ENCODE results near the gene P2RX2. TPM values are rescaled to one million over a fixed set of nuclear protein-coding genes. Genes with fewer than 3 reads are reported as not detected.

Gene P2RX2
- polyA plus RNA-seq, 4 donors, result 0.64 to 1.8 (median 1.5) TPM

DNA sequence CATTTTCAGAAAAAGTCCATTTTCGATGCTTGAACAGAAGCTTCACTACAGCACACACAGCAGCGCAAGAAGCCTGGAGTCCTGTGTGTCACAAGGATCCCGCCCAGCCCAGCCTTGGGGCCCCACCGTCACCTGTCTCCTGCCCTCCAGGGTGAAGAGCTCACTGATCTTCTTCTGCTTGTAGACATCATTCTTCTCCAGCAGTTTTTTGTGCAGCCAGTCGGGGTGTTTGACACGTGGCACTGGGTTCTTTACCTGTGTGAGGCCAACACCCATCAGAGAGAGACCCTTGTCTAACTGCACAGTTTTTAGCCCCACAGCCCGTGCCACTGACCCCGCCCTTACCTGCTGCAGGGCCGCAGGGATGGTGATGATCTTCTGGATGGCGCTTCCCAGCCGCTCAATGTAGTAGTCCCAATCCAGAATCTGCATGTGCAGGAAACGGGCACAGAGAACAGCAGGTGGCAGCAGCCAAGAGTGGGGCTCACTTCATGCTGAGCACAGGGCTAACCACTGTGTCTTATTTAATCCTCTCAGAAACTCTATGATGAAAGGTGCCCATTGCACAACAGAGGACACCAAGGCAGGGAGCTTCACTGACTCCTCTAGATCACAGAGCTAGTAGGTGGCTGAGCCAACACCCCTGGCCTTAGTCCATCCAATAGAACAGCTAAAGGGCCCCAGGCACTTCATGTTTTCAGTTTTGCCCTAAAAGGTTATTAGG lies 38.6 kb downstream of the P2RX2 start:
- no peak for DNase-seq (ENCODE audit: low read depth in 4 of 4, low spot score in 3 of 4)

DNA sequence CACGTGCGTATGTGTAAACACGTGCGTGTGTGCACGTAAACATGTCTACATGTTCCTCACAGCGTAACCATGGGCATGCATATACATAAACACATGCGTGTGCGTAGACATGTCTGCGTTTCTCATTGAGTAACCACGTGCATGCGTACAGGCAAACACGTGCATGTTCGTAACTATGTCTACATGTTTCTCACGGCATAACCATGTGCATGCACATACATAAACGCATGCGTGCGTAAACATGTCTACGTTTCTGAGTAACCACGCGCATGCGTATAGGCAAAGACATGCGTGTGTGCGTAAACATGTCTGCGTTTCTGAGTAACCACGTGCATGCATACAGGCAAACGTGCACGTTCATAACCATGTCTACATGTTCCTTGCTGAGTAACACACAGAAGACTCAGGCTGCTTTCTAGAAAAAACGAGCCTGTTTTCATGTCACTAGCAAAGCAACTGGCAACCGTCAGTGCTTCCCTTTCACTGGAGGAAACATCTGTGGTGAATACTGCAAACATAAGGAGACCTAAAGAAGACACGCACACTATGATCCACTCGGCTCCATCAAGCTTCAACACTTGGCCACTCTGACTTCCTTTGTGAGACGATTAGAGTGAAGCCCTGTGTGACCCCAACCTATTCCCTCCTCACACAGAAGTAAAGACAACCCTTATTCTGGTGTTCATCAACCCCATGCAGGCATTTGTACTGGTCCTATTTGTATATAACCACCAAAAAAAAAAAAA lies 39.7 kb downstream of the P2RX2 start:
- no peak for DNase-seq (ENCODE audit: low read depth in 4 of 4, low spot score in 3 of 4)

DNA sequence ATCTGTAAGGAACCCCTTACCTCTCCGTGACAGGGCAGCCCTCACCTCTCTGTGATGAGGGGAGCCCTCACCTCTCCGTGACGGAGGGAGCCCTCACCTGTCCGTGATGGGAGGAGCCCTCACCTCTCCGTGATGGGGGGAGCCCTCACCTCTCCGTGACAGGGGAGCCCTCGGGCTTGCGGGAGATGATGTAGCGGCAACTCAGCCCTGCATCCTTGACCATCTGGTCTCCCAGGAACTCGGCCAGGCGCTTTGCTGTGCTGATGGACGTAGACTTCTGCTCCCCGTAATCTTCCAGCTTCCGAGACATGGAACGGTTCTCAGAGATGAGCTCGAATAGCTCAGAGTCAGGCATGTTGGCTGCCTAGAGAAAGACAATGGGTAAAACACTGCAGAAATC lies 40.6 kb downstream of the P2RX2 start:
- DNase-seq (ENCODE audit: low read depth in 4 of 4, low spot score in 3 of 4), result no peak

DNA sequence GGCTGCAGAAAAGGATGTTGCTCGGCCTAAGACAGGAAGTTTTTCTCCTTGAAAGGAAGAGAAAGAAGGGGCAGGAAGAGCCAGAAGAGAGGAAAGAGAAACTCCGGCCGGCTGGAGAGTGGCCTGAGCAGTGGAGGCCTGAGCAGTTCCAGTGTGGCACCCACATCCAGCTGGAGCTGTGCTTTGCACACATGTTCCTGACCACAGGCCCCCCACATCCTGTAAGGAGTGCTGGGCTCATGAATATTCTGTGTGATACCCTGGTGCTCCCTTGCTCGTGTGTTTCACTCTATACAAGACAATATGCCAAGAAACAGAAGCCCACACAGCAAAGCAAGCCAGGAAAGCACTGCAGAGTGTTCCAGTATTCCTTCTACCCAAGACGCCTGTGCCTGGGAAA lies 41.5 kb downstream of the P2RX2 start:
- no peak for DNase-seq (ENCODE audit: low read depth in 4 of 4, low spot score in 3 of 4)

DNA sequence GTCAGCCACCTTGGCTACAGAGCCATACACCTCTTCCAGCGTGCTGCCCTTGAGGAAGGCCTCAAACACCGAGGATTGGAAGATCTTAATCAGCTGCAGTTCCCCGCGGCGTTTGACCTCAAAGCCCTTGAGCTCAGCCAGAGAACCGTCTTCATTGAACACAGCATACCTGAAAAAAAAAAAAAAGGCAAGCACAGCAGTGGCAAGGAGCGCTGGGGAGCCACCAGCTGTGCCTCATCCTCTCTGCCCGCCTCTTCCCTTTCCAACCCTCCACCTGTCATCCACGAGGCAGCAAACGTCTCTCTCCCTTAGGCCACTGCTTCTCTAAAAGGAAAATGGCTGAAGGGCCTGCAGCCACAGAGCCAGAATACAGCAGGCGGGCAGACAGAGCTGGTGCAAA lies 42.4 kb downstream of the P2RX2 start:
- DNase-seq (ENCODE audit: low read depth in 4 of 4, low spot score in 3 of 4), result no peak

DNA sequence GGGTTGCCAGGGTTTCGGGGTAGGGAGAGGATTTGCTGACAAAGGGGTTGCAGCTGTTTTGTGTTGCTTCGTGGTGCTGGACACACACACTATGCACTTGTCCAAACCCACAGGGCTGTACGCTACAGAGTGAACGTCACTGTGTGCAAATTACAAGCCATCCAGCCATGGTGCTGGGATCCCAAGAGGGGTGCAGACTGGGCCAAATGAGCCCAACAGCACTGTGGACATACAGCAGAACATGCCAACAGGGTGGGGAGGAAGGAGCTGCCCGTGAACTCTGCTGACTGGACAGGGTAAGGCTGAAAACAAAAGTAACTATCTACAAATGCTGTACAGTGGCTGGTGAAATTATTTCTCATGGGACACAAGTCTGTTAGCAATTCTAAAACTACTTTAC lies 43.4 kb downstream of the P2RX2 start:
- DNase-seq (ENCODE audit: low read depth in 4 of 4, low spot score in 3 of 4), result no peak

DNA sequence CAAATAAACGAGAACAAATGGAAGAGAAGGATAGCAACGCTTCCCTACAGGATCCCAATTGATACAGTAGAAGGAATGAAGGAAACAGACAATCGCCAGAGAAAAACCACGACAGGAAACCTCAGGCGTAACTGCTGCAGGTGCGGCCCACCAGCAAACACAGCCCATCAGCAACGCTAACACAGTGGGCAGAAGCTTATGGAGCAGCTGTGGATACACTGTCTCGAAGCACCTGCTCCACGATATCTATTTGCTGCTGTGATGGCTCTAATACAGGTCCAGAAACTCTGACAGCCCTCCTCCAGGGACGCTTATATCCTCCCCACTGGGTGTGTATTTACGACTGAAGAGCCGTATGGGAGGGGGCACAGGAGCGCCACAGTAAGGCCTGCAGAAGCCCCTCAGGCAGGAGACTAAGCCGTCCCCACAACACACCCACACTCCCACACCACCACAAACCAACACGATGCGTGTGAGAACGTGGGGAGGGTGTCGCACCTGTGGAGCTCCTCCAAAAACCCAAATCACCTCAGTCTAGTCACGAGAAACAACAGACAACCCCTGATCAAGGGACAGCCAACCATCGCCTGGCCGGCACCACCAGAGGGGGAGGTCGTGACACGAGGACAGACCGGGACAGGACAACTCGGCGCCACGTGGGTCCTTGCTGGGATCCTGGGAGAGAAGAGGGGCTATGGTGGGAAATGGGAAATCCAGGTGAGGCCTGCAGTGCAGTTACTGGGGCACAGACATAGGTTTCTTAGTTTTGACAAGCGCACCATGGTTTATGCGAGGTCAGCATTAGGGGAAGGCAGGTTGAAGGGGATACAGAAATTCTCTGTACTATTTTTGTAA lies 44.6 kb downstream of the P2RX2 start:
- DNase-seq (ENCODE audit: low read depth in 4 of 4, low spot score in 3 of 4), result no peak

DNA sequence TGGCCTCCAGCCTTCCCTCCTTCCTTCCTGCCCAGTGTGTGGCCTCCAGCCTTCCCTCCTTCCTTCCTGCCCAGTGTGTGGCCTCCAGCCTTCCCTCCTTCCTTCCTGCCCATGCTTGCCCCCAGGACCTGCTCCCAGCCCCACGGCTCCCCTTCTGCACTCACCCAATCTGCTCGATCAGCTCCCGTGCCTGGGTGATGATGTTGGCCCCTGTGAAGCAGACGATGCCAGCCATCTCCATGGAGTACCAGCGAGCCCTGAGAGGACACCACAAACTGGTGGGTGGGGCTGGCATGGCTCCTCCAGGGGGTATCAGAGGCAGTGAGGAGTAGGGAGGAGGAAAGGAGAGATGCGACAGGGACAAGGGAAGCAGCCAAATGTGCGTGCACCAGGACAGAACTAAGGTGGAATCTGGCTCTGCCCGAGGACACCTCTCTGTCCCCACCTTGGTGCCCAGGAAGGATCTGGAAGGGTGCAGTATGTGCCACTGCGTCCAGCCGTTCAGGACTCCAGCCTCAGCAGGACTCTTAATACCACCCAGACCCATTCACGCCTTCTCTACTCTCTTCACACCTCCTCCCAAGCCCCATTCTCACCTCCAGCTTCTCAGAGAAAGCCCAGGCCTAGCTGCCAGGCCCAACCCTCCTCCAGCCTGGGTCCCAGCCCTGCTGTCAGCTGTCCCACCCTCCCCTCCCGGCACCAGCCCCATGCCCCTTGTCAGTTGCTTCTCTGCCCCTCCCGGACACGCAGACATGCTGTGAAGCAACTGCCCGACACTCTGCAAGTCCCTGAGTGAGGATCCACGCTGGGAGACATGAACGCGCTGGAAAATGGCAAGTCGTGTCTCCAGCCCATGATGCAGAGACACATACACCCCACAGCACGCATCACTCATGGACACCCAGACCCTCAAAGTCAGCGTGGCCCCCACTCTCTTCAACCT lies 45.9 kb downstream of the P2RX2 start:
- DNase-seq (ENCODE audit: low read depth in 4 of 4, low spot score in 3 of 4), result no peak

DNA sequence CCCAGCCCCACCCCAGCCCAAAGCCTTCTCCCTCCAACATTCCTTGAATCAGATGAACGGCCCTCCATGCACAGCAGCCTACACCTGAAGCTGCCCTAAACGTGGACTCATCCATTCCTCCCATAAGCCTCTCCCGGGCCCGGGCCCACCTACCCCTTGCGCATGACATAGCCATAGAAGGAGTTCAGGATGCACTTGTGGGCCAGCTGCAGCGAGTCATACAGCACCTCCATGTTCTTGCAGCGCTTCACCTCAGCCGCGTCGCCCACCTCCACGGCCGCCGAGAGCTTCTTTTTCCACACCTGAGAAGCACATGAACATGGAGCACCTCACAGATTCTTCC lies 46.5 kb downstream of the P2RX2 start:
- no peak for DNase-seq (ENCODE audit: low read depth in 4 of 4, low spot score in 3 of 4)

DNA sequence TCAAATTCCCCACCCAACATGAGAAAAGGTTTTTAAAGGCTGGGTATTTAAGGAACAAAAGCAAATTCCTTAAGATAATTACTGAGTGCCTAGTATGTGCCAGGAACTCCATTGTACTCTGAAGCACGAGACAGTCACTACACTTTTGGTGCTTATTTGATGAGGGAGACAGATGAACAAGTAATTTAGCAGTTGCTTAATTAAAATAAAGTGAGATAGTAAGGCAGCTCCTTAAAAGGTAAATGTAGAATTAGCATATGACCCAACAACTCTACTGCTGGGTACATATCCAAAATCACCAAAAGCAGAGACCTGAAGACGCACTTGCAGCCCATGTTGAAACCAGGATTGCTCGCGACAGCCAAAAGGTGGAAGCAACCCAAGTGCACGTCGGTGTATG lies 47.2 kb downstream of the P2RX2 start:
- DNase-seq (ENCODE audit: low read depth in 4 of 4, low spot score in 3 of 4), result no peak

DNA sequence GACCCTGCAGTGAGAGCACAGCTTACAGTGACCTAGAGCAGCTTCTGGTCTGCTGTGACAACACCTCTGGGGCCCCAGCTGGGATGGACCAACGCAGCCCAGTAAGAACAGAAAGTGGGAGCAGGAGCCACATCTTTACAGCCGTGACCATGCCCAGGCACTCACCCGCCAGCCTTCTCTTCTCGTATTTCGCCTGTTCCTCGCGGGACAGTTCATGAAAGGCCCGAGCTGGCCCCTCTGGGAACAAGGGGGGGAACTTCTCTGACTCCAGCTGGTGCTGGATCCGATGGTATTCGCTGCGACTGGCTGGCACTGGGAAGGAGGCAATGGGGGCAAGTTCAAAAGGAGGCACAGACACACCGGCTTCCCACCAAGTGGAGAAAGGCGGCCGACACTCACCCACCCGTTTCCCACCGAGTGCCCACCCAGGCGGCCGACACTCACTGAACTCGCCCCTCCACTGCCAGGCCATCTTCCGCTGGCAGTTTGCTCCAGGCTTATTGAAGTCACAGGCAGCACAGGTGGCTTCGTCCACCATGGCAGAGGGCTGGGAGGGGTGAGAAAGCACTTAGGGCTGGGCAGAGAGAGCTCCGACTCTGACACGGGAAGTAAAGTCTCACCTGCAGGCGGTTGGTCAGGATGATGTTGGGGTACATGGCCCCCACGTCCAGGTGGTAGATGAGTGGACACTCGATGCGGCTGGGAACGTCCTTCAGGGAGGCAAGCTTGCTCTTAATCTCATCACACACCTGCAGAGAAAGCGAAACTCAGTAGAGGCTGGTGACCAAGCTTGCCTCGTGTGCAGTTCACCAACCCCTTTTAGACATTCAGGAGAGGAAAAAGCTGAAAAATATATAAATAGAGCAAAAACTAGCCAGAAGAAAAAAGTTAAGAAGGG lies 49.9 kb downstream of the P2RX2 start:
- no peak for DNase-seq (ENCODE audit: low read depth in 4 of 4, low spot score in 3 of 4)

DNA sequence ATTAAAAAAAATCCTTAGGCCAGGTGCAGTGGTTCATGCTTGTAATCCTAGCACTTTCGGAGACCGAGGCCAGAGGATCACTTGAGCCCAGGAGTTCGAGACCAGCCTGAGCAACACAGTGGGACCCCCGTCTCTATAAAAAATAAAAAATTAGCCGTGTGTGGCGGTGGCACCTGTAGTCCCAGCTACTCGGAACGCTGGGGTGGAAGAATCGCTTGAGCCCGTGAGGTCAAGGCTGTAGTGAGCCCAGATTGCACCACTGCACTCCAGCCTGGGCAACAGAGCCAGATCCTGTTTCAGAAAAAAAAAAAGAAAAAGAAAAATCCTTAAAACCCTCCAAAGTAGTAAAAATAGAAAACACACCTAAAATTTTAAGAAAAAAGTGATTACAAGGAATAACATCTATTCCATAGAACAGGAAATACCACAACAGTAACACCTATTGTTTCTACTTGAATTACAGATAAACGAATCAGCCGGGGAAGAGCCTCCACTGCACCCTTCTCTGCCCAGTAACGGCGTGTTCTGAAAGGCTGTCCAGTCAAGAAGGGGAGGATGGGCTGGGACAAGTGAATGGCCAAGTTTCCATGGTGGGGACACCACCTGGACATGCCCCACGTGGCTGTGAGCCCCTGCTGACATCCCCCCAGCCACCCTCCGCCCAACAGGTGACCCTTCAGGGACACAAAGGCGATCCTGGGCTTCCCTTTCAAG lies 50.7 kb downstream of the P2RX2 start:
- DNase-seq (ENCODE audit: low read depth in 4 of 4, low spot score in 3 of 4), result no peak

Other genes starting within 250 kb of the P2RX2 start
- 10 to 100 TPM; 34.5 to 93.9 (median 48.2) TPM for gene FBRSL1, start 128.6 kb upstream of the P2RX2 start, polyA plus RNA-seq (ENCODE audit: insufficient read length in 4 of 4)
- gene LRCOL1, start 8.2 kb upstream of the P2RX2 start, polyA plus RNA-seq (ENCODE audit: insufficient read length in 4 of 4), result 1 to 10 TPM in 3 of 4 donors, under 1 TPM in 1; 0.16 to 5.0 (median 1.7) TPM
- 10 to 100 TPM; 42.6 to 65.2 (median 49.1) TPM for gene POLE, start 68.6 kb downstream of the P2RX2 start, polyA plus RNA-seq (ENCODE audit: insufficient read length in 4 of 4)
- 10 to 100 TPM; 41.6 to 63.5 (median 48.5) TPM for gene PXMP2, start 68.8 kb downstream of the P2RX2 start, polyA plus RNA-seq (ENCODE audit: insufficient read length in 4 of 4)
- gene PGAM5, start 92.1 kb downstream of the P2RX2 start, polyA plus RNA-seq (ENCODE audit: insufficient read length in 4 of 4), result 10 to 100 TPM; 14.3 to 25.4 (median 21.7) TPM
- 10 to 100 TPM; 60.5 to 83.9 (median 67.6) TPM for gene ANKLE2, start 143.1 kb downstream of the P2RX2 start, polyA plus RNA-seq (ENCODE audit: insufficient read length in 4 of 4)
- gene GOLGA3, start 210.1 kb downstream of the P2RX2 start, polyA plus RNA-seq (ENCODE audit: insufficient read length in 4 of 4), result 10 to 100 TPM; 25.1 to 35.3 (median 29.9) TPM

Data from left renal pelvis (tissue), 4 donors.